GM19372 (cell line): Measurements from ENCODE around the gene NUDT8.
"Not testable (repeated sequence)": the region's sequence is repeated elsewhere in the genome, so short reads cannot be mapped to it uniquely, and the experiment has no call there.

Experiments
- ATAC-seq: cut with Tn5 transposase; IDR thresholded peaks from one replicate; pipeline ENCODE4 v1.9.1; 2021; ENCODE audit warnings: mild to moderate bottlenecking, low read depth, moderate library complexity; ENCODE audit not compliant: unreplicated experiment

NUDT8 gene

DNA sequence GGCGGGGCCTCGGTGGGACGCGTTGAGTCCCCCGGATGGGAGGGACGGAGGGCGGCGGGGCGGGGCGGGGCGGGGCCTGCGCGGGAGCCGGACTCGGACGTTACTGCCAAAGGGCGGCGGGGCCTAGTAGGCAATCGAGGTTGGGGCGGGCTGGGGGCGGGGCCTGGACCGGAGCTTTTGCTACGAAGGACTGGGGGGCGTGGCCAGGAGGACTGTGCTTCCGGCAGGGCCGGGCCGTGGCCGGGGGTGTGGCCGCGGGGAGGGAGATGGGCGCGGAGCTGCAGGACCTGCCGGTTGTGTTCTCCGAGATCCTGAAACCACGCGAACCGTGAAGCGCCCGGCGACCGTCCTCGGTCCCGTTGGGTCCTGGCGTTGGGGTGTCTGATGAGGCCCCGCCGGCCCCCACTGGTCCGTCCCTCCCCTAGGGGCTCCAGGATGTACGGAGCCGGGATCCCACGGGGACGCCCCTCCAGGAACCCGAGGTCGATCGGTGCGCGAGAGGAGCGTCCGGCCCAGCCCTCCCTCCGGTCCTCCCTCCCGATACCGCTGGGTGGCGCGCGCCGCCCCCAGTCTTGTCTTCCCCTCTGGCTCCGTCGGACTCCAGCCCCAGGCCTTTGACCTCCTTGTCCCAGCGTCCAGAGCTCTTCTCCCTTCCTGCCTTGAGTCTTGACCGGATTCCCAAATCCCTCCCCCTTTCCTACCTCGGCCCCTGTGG, 648 bp upstream of the NUDT8 start:
- peak; percentile 61 for ATAC-seq

DNA sequence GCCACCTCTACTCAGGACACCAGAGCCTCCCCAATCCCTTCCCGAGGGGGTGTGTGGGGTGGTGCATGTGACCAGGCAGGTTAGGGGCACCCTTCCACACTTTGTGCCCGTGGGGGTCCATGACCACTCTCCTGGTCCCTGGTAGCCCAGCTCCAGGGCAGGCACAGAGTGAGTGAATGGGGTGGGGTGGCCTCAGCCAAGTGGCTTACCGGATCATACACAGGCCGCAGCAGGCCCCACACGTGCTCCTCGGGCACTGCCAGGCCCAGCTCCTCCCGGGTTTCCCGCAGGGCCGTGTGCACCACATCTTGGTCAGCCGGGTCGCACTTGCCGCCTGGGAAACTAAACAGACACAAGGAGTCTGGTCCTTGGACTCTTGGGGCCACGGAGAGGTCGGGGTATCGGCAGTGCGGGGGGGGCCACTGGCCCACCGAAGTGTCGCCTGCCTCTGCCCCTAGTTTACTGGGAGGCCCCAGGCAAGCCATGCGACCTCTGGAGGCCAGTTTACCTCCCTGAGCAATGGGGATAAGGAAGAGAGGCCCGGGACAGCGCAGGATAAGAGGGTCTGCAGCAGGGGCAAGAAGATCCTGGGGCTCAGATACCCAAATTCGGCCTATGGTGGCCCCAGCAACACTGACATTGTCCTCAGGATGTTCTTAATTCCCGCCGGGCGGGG, 889 bp downstream of the NUDT8 start:
- ATAC-seq = no peak

DNA sequence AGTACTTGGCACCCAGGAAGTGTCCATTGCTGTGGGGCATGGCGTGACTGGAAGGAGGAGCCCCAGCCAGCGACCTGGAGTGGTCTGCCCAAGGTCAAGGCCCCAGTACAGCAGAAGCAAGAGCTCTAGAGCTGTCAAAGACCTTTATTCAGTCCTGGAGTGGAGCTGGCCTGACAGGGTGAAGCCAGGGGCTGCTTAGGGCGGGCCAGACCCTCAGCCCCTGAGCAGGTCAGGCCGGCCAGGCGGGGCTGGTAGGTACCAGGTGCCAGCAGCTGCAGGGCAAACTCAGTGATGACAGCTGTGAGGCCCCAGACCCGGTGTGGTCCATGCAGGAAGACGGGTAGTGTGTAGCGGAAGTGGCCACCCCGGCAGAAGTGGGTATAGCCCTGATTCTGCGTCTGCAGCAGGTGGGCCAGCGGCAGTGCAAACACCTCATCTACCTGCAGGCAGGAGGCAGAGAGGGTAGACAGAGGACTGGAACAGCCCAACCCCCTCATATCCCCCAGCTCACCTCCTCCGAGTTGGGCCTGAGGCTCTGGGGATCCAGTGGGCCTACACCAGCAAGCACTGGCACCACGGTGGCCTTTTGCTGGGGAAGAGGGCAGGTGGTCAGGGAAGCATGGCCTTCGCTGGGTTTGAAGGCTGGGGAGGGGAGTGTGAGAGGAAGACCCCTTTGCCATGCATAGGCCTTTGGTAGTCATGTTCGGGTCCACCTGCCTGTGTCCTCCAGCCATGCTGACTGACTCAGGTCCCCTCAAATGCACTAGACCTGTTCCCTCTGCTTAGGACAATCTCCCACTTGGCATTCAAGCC, 1.7 kb downstream of the NUDT8 start:
- no peak for ATAC-seq

GRCh38 chr11:67627441-67627811, 2.3 kb downstream of the NUDT8 start:
- ATAC-seq = no peak

- no peak for ATAC-seq
Observed at GRCh38 chr11:67626970-67627369, 2.8 kb downstream of the NUDT8 start.

DNA sequence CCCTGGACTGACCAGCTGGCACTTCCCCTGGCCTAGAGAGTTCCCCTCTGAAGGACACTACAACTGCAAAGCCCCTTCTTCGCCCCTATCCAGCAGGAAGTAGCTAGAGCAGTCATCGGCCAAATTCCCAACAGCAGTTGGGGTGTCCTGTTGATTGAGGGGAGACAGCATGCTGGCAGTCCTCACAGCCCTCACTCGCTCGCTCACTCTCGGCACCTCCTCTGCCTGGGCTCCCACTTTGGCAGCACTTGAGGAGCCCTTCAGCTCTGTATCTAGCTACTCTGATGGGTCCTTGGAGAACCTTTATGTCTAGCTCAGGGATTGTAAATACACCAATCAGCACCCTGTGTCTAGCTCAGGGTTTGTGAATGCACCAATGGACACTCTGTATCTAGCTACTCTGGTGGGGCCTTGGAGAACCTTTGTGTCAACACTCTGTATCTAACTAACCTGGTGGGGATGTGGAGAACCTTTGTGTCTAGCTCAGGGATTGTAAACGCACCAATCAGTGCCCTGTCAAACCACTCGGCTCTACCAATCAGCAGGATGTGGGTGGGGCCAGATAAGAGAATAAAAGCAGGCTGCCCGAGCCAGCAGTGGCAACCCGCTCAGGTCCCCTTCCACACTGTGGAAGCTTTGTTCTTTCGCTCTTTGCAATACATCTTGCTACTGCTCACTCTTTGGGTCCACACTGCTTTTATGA, 3.5 kb downstream of the NUDT8 start:
- ATAC-seq = not testable (repeated sequence)

DNA sequence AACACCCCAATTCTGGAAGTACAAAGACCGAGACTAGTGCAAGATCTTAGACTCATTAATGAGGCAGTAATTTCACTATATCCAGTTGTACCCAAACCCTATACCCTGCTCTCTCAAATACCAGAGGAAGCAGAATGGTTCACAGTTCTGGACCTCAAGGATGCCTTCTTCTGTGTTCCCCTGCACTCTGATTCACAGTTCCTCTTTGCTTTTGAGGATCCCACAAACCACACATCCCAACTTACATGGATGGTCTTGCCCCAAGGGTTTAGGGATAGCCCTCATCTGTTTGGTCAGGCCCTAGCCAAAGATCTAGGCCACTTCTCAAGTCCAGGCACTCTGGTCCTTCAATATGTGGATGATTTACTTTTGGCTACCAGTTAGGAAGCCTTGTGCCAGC, 5.9 kb downstream of the NUDT8 start:
- ATAC-seq = not testable (repeated sequence)

GRCh38 chr11:67622905-67623304, 6.8 kb downstream of the NUDT8 start:
- not testable (repeated sequence) for ATAC-seq

DNA sequence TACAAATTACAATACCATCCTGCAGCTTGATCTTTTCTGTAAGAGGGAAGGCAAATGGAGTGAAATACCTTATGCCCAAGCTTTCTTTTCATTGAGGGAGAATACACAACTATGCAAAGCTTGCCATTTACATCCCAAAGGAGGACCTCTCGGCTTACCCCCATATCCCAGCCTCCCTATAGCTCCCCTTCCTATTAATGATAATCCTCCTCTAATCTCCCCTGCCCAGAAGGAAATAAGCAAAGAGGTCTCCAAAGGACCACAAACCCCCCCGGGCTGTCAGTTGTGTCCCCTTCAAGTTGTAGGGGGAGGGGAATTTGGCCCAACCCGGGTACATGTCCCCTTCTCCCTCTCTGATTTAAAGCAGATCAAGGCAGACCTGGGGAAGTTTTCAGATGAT, 7.8 kb downstream of the NUDT8 start:
- not testable (repeated sequence) for ATAC-seq

DNA sequence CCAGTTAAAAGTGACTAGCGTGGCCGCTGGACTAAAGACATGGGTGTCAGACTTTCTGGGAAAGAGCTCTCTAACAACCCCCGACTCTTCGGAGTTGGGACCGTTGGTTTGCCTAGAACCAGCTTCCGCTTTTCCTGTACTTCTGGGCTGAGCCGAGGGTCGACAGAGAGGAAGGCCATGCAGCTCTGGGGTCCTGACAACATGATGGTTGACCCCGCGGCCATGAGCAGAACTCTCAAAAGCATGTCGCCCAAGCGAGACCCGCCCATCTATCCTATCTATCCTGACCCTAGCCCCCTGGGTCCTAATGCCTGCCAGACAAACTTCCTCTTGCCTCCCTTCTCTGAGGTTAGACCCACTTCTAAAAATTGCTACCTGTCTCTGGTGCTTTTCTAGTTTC, 9.1 kb downstream of the NUDT8 start:
- not testable (repeated sequence) for ATAC-seq

- ATAC-seq = not testable (repeated sequence)
Observed at GRCh38 chr11:67619683-67620618, 9.8 kb downstream of the NUDT8 start.

DNA sequence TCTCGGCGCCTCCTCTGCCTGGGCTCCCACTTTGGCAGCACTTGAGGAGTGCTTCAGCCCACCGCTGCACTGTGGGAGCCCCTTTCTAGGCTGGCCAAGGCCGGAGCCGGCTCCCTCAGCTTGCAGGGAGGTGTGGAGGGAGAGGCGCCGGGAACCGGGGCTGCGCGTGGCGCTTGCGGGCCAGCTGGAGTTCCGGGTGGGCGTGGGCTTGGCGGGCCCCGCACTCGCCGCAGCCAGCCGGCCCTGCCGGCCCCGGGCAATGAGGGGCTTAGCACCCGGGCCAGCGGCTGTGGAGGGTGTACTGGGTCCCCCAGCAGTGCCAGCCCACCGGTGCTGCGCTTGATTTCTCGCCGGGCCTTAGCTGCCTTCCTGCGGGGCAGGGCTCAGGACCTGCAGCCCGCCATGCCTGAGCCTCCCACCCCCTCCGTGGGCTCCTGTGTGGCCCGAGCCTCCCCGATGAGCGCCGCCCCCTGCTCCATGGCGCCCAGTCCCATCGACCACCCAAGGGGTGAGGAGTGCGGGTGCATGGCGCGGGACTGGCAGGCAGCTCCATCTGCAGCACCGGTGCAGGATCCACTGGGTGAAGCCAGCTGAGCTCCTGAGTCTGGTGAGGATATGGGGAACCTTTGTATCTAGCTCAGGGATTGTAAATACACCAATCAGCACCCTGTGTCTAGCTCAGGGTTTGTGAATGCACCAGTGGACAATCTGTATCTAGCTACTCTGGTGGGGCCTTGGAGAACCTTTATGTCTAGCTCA, 10.7 kb downstream of the NUDT8 start:
- not testable (repeated sequence) for ATAC-seq

- ATAC-seq = no peak
Observed at GRCh38 chr11:67617243-67617953, 12.3 kb downstream of the NUDT8 start.

- ATAC-seq = no peak
Observed at GRCh38 chr11:67616431-67617242, 13.1 kb downstream of the NUDT8 start.

DNA sequence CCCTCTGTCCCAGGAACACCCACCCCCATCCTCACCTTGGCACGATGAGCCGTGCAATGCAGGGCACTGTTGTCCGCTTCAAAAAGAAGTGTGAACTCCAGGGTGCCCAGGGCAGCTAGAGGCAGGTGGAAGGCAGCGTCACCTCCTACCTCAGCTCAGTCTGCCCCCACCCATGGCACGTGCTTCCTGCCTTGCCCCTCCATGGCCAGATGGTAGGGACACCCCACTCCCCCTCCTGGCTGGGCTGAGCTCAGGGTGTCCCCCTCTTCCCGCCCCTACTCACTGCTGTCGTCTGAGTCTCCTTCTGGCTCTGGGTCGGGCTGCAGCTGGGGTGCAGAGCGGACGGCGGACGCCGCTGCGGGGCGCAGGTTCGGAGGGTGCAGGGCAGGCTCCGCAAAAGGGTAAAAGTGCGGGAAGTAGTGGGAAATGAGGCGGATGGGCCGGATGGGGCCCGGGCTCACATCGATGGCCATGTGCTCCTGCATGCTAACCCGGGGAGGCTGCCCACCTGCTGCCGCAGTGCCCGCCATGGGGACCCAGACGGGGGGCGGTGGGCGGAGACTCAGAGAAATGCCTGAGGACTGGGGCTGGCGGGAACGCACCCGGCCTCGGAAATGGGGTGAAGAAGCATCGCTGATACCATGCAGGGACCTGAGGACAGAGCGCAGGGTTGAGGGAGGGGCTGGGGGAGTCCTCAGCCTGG, 13.9 kb downstream of the NUDT8 start:
- no peak for ATAC-seq

DNA sequence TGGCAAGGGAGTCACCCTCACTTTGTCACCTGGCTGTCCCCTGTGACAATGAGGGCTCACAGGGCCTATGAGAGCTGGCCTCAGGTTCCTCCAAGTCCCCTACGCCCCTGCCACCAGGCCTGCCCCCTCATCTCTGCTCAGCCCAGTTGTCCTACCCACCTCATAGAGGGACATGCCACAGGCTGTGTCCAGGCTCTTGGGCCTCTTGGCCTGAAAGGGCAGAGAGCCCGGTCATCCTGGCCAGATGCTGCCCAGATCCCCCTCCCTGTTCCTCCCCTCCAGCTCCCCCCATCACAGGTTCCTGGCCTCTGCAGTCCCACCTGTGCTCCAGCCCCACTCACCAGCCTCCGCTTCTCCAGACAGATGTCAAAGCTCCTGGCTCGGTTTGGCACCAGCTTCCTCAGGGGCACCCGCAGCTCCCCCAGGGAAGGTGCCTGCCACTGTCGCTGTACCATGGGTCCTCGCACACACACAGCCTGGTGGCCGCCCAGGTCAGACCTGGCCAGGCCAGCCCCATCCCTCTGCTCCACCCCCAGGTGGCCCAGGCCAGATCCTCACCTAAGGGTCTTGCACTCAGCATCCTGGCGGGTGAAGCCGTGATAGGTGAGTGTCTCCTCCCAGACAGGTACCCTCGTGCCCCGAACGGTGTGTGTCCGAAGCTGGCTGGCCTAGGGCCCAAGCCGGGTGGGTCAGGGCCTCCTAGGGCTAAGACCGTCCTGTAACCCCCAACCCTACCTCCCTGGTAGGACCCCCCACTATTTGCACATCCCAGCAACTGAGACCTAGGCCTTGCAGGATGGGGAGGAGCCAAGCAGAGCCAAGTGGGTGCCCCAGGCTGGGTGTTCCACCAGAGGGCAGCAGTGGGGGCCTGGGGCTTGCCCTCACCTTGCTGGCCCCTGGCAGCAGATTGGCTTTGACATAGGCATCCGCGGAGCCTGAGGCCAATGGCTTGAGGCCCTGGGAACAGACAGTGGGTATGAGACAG, 14.7 kb downstream of the NUDT8 start:
- ATAC-seq = no peak
